LoVo (cell line): ENCODE results near the gene ZNF267.
"Not testable (repeated sequence)": the region's sequence is repeated elsewhere in the genome, so short reads cannot be mapped to it uniquely, and the experiment has no call there.

ENCODE experiments used
- DNase-seq: peaks from one replicate; pipeline ENCODE4 v3.0.0-alpha.2; 2016; ENCODE audit warnings: low spot score

ZNF267 gene

DNA sequence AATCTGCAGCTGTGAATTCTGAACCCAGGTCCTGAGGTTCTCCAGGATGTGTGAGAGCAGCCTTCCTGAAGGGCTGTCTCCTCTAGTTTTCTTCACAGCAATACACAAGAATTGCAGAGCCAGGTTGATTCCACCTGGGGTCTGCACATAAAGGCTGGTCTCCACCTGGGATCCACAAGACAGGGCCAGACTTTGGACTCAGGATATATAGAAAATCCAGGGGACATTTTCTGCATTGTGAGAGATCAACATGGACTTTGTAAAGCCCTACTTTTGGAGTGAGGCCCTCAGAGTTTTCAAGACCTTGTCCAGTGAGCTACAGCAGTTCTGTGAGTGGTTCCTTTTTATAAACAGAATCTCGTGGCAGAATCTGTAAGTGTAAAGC is 6.3 kb downstream of the ZNF267 start:
- no peak for DNase-seq

DNA sequence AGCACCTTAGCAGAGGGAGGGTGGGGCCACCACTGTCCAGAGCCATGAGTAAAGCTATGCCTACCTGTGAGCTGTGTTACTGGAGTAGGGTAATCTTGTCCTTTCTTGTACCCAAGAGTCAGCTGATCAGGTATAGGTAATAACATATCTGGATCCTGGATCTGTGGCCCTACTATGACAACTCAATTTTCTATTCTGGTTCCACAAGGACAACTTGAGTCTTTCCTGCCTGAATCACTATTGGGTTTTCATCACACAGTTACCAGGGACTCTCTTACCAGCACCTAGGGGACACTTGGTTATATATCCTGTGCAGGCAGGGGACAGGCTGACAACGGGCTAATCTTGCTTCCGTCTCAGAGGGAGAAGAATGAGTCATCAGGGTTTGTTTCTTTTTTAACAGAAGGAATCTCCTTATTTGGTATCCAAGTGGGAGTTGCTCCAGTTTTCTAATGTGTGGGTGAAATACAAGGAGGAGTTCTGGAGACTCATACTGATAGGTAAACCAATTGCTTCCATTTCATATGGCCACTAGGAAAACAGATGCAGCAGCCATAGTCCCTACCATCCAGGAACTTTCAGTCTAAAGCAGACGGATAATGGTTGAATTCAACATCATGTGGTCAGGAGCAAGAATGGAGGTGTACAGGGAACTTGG is 6.8 kb downstream of the ZNF267 start:
- peak; percentile 19 for DNase-seq

DNA sequence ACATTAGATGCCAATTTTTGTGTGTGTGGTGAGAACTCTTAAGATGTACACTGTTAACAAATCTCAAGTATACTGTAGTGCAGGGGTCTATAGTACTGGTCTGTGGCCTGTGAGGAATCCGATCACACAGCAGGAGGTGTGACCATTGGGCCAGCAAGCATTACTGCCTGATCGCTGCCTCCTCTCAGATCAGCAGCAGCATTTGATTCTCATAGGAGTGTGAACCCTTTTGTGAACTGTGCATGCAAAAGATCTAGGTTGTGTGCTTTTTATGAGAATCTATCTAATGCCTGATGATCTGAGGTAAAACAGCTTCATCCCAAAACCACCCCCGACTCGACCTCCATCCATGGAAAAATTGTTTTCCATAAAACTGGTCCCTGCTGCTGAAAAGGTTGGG is 12.6 kb downstream of the ZNF267 start:
- no peak for DNase-seq

DNA sequence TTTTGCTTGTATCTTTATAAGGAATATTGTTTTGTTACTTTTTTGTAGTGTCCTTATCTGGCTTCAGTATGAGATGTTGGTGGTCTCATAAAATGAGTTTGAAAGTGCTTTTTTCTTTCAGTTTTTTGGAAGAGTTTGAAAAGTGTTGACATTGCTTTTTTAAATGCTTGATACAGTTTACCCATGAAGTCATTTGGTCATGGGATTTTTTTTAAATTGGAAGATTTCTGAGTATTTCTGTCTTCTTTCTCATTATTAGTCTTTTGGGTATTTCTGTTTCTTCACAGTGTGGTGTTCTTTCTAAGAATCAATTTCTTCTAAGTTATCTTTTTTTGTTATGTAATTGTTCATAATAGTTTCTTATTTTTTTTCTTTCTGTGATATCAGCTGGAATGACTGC is 15.1 kb downstream of the ZNF267 start:
- no peak for DNase-seq

DNA sequence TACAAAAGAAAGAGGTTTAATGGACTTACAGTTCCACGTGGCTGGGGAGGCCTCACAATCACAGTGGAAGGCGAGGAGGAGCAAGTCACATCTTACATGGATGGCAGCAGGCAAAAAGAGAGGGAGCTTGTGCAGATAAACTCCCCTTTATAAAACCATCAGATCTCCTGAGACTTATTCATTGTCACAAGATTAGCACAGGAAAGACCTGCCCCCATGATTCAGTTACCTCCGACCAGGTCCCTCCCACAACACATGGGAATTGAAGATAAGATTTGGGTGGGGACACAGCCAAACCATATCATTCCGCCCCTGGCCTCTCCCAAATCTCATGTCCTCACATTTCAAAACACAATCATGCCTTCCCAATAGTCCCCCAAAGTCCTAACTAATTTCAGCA is 18.5 kb downstream of the ZNF267 start:
- DNase-seq: not testable (repeated sequence)

DNA sequence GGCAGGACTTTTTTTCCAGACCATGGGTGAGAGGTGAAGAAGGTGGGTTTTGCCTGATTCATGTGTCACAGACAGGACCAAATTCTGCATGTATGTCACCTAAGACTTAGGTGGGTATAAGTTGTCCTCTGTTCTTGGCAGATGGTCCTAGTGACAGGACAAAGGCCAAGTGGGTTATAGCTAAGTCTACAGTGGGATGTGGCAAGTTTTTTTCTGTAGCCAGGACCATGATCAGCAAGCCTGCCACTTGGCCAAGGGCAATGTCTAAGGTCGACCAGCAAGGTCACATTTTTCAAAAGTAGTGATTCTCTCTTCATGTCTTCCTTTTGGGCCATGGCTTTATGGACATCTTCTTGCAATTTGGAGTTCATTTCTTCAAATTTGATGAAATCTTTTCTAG is 20.2 kb downstream of the ZNF267 start:
- no peak for DNase-seq

DNA sequence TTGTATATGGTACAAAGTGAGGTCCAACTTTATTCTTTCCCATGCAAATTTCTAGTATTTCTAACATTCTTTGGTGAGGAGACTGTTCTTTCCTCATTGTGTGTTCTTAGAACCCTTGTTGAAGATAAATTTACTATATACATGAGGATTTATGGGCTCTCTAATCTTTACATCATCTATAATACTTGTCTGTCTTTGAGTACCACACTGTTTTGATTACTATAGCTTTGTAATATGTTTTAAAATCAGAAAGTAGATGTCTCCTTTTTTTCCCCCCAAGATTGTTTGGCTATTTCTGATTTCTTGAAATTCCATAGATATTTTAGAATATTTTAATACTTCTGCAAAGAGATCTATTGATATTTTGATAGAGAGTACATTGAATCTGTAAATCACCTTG is 23.7 kb downstream of the ZNF267 start:
- no peak for DNase-seq

DNA sequence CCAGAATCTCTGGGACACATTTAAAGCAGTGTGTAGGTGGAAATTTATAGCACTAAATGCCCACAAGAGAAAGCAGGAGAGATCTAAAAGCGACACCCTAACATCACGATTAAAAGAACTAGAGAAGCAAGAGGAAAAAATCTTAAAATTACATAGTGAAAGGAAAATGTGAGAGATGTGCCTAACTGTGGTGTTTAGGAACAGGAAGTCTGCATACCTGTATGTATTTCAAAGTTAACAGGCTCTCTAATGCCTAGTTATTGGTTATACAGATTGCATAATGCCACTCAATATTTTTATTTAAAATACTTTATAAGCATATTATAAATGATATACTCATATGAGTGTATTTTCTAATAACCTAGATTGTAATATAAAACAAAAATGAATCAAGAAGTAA is 25.9 kb downstream of the ZNF267 start:
- DNase-seq: no peak

DNA sequence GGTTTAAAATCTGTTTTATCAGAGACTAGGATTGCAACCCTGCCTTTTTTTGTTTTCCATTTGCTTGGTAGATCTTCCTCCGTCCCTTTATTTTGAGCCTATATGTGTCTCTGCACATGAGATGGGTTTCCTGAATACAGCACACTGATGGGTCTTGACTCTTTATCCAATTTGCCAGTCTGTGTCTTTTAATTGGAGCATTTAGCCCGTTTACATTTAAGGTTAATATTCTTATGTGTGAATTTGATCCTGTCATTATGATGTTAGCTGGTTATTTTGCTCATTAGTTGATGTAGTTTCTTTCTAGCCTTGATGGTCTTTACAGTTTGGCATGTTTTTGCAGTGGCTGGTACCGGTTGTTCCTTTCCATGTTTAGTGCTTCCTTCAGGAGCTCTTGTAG is 31.0 kb downstream of the ZNF267 start:
- DNase-seq: not testable (repeated sequence)

DNA sequence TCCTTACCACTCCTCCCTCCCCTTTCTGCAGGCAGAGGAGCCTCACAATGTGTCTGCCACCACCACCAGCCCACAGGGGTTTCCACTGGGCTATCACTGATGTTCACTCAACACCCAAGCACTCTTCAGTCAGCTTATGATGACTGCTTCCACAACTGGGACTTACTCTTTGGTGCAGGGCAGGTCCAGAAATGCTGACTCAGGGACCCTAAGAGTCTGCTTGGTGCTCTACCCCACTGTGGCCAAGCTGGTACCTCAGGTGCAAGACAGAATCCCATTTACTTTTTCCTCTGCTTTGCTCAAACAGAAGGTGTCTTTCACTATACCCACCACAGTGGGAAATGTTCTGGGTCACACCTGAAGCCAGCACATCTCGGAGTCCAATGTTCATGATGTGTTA is 40.1 kb downstream of the ZNF267 start:
- DNase-seq: no peak

DNA sequence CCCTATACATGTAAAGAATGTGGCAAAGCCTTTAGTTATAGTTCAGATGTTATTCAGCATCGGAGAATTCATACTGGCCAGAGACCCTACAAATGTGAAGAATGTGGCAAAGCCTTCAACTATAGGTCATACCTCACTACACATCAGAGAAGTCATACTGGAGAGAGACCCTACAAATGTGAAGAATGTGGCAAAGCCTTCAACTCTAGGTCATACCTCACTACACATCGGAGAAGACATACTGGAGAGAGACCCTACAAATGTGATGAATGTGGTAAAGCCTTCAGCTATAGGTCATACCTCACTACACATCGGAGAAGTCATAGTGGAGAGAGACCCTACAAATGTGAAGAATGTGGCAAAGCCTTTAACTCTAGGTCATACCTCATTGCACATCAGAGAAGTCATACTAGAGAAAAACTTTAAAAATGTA is 42.5 kb downstream of the ZNF267 start:
- no peak for DNase-seq

DNA sequence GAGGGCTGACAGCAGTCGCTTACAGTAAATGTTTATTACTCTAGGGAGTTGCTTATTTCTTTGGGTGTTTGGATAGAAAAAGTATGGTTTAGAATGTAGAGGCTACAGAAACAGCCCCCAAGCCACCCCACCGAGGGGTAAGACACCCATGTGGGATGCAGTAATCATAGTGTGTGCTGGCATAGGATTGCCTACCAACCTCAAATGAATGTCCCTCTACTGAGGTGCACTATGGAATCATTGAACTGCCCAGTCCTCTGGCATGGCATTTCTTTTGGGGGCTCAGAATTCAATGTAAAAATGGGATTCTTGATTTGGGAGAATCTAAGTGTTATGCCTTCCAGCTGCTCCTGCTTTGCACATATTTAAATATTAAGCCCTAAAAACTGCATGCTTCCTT is 46.8 kb downstream of the ZNF267 start:
- DNase-seq: no peak

DNA sequence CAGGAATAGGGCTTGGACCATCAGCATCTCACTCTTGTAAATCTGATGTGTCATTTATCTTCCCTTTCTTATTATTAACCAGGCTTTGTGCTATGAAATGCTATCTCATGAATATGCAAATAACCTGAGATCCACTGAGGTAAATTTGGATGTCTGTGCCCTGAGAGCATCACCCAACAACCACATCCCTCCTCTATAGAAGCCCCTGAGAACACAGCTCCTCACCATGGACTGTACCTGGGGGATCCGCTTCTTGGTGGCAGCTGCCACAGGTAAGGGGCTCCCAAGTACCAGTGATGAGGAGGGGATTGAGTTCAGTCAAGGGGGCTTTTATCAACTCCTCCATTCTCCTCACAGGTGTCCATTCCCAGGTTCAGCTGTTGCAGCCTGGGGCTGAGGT is 78.2 kb downstream of the ZNF267 start:
- not testable (repeated sequence) for DNase-seq

DNA sequence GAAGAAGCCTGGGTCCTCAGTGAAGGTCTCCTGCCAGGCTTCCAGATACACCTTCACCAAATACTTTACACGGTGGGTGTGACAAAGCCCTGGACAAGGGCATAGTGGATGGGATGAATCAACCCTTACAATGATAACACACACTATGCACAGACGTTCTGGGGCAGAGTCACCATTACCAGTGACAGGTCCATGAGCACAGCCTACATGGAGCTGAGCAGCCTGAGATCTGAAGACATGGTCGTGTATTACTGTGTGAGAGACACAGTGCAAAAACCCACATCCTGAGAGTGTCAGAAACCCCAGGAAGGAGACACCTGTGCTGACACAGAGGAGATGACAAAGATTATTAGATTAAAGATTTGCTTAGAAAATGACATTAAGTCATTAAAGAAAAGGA is 78.6 kb downstream of the ZNF267 start:
- not testable (repeated sequence) for DNase-seq

DNA sequence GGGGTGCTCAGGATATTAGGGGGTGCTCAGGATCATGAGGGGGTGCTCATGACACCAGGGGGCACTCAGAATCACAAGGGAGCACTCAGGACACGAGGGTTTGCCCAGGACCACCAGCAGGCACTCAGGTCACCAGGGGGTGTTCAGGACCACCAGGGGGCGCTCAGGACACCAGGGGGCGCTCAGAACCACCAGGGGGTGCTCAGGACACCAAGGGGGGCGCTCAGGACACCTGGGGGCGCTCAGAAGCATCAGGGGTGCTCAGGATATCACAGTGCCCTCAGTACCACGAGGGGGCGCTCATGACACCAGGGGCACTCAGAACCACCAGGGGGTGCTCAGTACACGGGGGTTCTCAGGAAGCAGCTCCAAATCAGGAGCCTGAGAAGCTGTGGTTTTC is 82.6 kb downstream of the ZNF267 start:
- DNase-seq: not testable (repeated sequence)

DNA sequence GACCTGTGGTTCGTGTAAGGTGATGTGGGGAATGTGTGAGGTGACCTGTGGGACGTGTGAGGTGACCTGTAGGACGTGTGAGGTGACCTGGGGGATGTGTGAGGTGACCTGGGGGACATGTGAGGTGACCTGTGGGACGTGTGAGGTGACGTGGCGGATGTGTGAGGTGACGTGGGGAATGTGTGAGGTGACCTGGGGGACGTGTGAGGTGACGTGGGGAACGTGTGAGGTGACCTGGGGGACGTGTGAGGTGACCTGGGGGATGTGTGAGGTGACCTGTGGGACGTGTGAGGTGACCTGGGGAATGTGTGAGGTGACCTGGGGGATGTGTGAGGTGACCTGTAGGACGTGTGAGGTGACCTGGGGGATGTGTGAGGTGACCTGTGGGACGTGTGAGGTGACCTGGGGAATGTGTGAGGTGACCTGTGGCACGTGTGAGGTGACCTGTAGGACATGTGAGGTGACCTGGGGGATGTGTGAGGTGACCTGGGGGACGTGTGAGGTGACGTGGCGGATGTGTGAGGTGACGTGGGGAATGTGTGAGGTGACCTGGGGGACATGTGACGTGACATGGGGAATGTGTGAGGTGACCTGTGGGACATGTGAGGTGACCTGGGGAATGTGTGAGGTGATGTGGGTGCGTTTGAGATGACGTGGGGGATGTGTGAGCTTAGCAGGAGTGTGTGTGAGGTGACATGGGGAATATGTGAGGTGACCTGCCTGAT is 86.7 kb downstream of the ZNF267 start:
- DNase-seq: not testable (repeated sequence)
